Measurements from ENCODE around the gene SUDS3. TPM values are rescaled to one million over a fixed set of nuclear protein-coding genes. Genes with fewer than 3 reads are reported as not detected.

Gene SUDS3, protein sequence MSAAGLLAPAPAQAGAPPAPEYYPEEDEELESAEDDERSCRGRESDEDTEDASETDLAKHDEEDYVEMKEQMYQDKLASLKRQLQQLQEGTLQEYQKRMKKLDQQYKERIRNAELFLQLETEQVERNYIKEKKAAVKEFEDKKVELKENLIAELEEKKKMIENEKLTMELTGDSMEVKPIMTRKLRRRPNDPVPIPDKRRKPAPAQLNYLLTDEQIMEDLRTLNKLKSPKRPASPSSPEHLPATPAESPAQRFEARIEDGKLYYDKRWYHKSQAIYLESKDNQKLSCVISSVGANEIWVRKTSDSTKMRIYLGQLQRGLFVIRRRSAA
- total RNA-seq = 29.9 and 32.1 TPM in 2 replicates

DNA sequence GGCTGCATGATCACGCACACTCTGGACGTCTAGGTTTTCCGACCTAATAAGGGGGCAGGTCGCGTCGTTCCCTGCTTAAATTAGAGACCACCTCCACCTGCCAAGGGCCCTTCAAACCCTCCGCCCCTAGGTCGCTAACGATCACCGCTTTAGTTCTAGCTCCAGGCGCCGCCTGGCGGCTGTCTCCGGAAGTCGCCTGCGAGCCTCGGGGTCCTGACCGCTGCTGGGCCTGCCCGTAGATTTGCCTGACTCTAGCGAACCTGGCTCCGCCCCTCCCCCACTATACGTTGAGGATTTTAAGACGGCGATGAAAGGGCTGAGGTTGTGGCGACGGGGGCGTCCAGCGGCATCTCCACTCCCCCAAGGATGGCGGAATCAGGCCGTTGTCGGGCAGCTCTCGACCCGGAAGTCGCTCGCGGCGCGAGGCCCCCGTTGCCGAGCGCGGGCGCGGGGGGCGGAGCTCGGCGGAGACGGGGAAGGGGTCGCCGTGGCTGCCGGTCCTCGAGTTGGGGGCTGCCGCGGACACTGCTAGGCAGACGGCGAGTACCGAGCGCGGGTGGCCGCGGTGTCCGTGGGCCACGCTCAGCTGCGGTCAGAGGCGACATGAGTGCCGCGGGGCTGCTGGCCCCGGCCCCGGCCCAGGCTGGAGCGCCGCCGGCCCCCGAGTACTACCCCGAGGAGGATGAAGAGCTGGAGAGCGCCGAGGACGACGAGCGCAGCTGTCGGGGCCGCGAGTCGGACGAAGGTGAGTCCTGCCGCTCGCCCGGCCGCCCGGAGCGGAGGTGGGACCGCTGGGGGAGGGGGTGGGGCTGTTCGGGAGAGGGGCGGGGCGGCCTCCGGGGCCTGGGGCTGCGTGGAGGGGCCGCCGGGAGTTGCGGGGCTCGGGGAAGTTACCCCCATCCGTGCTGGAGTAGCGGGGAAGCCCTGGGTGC, at the start of gene SUDS3:
SUDS3 (plus strand) TSS at position 467 of the 932 bp plus-strand sequence; CDS start at position 604, 137 bp downstream.

DNA sequence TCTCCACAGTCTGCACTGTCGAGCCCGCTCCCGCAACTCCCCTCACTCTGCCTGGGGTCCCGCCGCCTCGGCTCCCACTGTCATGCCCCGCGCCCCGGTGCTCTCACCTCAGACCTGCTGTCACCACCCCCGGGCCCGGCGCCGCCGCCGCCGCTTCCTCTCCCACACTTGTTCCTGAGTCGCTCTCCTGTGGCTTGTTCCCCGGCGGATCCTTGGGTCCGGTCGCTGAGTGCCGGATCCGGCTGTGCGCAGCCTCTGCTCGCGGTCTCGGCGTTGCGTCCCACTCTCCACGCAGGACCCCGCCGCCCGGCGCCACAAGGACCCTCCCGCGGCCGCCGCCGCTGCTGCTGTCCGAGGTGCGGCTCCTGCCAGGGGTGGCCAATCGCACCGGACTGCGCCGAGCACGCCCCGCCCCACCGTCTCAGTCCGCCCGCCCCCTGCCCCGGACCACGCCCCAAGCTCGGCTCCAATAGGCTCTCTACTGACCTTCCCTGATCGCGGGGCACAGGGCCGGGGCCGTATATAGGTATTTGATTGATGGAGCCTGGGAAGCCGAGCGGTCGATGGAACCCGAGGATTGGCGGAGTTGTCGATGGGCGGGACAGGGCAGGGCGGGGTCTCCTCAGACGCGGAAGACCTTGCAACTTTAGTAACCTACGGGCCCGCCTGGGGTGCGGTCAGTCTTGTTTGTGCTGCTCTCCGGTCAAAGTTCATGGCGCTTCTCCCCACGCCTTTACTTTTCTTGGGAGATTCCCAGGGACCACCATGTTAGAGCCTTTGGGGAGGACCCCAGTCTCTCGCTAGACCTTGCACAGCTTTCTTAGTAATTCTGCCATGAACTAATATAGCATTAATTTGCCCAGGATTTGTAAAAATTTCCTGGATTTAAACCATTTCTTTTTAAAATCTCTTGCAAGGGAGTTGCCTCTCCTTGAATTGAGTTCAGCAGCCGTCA, 3.5 kb upstream of the SUDS3 start, which contains the start of gene TAOK3:
TAOK3 (minus strand) TSS at position 367 of the 955 bp plus-strand sequence. CDS start 117,340 bp downstream, outside the sequence.

Other genes starting within 250 kb of the SUDS3 start
- gene PEBP1, start 240.4 kb upstream of the SUDS3 start, total RNA-seq = 268 and 269 TPM in 2 replicates
- 41.9 and 43.6 TPM in 2 replicates for gene TAOK3, start 3.6 kb upstream of the SUDS3 start, total RNA-seq